Measurements from ENCODE around the gene TTLL4.

DNA sequence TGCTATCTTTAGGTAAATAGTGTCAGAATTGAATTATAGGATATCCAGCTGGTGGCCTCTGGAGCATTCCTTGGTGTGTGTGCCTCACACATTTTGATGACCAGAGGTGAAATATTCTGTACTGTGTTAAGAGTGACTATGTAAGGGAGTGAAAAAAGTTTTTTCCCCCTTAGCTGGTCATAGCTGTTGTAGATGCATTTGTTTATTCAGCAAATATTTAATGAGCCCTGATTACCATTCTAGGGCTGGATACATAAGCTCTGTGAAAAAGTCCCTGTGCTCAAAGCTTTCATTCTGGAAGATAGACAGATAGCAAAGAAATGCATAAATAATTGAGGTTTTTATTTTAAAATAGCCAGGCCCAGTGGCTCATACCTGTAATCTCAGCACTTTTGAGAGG, 10.9 kb downstream of the TTLL4 start:
- no peak for TF ChIP-seq EZH2phosphoT487 (IDR thresholded peaks at IDR 0.05; ENCODE audit: borderline replicate concordance, low read depth)
- no peak for TF ChIP-seq YY1 (IDR thresholded peaks at IDR 0.05; ENCODE audit: low read depth)
- no peak for TF ChIP-seq FOSL2 (IDR thresholded peaks at IDR 0.05; ENCODE audit: borderline replicate concordance, low read depth)
- TF ChIP-seq, protein P1, sequence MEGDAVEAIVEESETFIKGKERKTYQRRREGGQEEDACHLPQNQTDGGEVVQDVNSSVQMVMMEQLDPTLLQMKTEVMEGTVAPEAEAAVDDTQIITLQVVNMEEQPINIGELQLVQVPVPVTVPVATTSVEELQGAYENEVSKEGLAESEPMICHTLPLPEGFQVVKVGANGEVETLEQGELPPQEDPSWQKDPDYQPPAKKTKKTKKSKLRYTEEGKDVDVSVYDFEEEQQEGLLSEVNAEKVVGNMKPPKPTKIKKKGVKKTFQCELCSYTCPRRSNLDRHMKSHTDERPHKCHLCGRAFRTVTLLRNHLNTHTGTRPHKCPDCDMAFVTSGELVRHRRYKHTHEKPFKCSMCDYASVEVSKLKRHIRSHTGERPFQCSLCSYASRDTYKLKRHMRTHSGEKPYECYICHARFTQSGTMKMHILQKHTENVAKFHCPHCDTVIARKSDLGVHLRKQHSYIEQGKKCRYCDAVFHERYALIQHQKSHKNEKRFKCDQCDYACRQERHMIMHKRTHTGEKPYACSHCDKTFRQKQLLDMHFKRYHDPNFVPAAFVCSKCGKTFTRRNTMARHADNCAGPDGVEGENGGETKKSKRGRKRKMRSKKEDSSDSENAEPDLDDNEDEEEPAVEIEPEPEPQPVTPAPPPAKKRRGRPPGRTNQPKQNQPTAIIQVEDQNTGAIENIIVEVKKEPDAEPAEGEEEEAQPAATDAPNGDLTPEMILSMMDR (IDR thresholded peaks at IDR 0.05): no peak
- no peak for TF ChIP-seq TCF12 (IDR thresholded peaks at IDR 0.05)
- no peak for TF ChIP-seq POLR2AphosphoS5 (IDR thresholded peaks at IDR 0.05; ENCODE audit: low read depth, low read length)
- no peak for TF ChIP-seq SMC3 (IDR thresholded peaks at IDR 0.05; ENCODE audit: low read depth, low read length)
- TF ChIP-seq MXI1 (IDR thresholded peaks at IDR 0.05; ENCODE audit: low read depth, low read length): no peak
- TF ChIP-seq, protein P2, sequence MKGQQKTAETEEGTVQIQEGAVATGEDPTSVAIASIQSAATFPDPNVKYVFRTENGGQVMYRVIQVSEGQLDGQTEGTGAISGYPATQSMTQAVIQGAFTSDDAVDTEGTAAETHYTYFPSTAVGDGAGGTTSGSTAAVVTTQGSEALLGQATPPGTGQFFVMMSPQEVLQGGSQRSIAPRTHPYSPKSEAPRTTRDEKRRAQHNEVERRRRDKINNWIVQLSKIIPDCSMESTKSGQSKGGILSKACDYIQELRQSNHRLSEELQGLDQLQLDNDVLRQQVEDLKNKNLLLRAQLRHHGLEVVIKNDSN (IDR thresholded peaks at IDR 0.05; ENCODE audit: borderline replicate concordance, low read depth): no peak
- TF ChIP-seq FOXM1 (IDR thresholded peaks at IDR 0.05; ENCODE audit: low read depth): no peak

All from SK-N-SH (cell line).